Uterus (tissue), 4 donors: Measurements from ENCODE around the gene FBXO48. TPM values are rescaled to one million over a fixed set of nuclear protein-coding genes. Genes with fewer than 3 reads are reported as not detected.

Experiments used
- DNase-seq, 2 donors: peaks; one replicate each; pipeline ENCODE4 v3.0.0-alpha.2; 2019 to 2020
- H3K27ac ChIP-seq, 2 donors: fragments of 200-600 bp; sonication (generic); 1 replicate in 1 of 2; 2 replicates in 1 of 2; pipeline ENCODE4 v1.5.1; 2016 to 2018
- H3K27me3 ChIP-seq, 2 donors: fragments of 200-600 bp; sonication (generic); one replicate each; pipeline ENCODE4 v1.5.1; 2018 to 2019; ENCODE audit warnings: control low read depth in 1 of 2
- H3K36me3 ChIP-seq, 2 donors: fragments of 200-600 bp; sonication (generic); one replicate each; pipeline ENCODE4 v1.5.1; 2019; ENCODE audit warnings: control low read depth in 1 of 2
- H3K4me1 ChIP-seq, 2 donors: fragments of 200-600 bp; sonication (generic); one replicate each; pipeline ENCODE4 v1.5.1; 2018 to 2019; ENCODE audit warnings: control low read depth in 1 of 2
- H3K4me3 ChIP-seq, 2 donors: fragments of 200-600 bp; sonication (generic); 1 replicate in 1 of 2; 2 replicates in 1 of 2; pipeline ENCODE4 v1.5.1; 2018 to 2019; ENCODE audit warnings: mild to moderate bottlenecking in 1 of 2
- H3K9me3 ChIP-seq, 2 donors: fragments of 200-600 bp; sonication (generic); one replicate each; pipeline ENCODE4 v1.5.1; 2019; ENCODE audit warnings: control low read depth in 1 of 2
- CTCF ChIP-seq, 4 experiments: fragments of 200-600 bp in 2 of 4; fragments of 450-650 bp in 2 of 4; sonication (generic) in 2 of 4; IDR thresholded peaks; one replicate each; pipeline ENCODE4 v1.5.1; 2016 to 2019; ENCODE audit warnings: antibody characterized with exemption in 4 of 4, mild to moderate bottlenecking in 2 of 4, moderate library complexity in 1 of 4
- POLR2A ChIP-seq, 2 donors: fragments of 450-650 bp; IDR thresholded peaks; one replicate each; pipeline ENCODE4 v1.6.1; 2016; ENCODE audit warnings: antibody characterized with exemption in 2 of 2, mild to moderate bottlenecking in 1 of 2, moderate library complexity in 1 of 2
- intact Hi-C: fragments of 100-400 bp; cut with DNase I; formaldehyde crosslinking; loops from one replicate; pipeline ENCODE4 v1.15.1; 2023; ENCODE audit warnings: low total_unique reads
- total RNA-seq, 4 donors: library from RNA; depleted of rRNA in 3 of 4; stranded (reverse); fragments of >200 nt in 3 of 4; gene quantifications; one replicate each; pipeline versions ENCODE4 v1.1.0 to v1.2.4, GENCODE V29; 2014 to 2023
- donor health status: DM: yes; HTN: yes; CAD: no.

Gene FBXO48
- total RNA-seq, 4 donors from 2014 or later: 0.55 to 6.8 (median 1.5) TPM; not detected in 1

GRCh38 chr2:68417926-68418325, 49.2 kb downstream of the FBXO48 start:
- no peak for TF ChIP-seq POLR2A (IDR thresholded peaks at IDR 0.05)
- no peak for TF ChIP-seq CTCF (IDR thresholded peaks at IDR 0.05)
- no peaks in the 10 kb centered on the region for H3K9me3 ChIP-seq
- intact Hi-C loops: no loop called here

GRCh38 chr2:68416081-68416675, 50.9 kb downstream of the FBXO48 start:
- no peak overlapping the region for H3K4me3 ChIP-seq
- H3K4me1 ChIP-seq: no peaks in the 10 kb centered on the region
- no peaks in the 10 kb centered on the region for H3K27me3 ChIP-seq
- intact Hi-C loops: no loop called here
- no peak overlapping the region for H3K27ac ChIP-seq
- H3K36me3 ChIP-seq: no peaks in the 10 kb centered on the region
- H3K9me3 ChIP-seq: no peaks in the 10 kb centered on the region
- DNase-seq: no peak
- TF ChIP-seq CTCF (IDR thresholded peaks at IDR 0.05): no peak
- TF ChIP-seq POLR2A (IDR thresholded peaks at IDR 0.05): no peak

More at GRCh38 chr2:68417926-68418325, 49.2 kb downstream of the FBXO48 start:
- no peak for DNase-seq
- Histone ChIP-seq H3K4me3 (no peak overlapping the region), H3K27me3 (no peaks in the 10 kb centered on the region), H3K27ac (no peak overlapping the region), H3K4me1 (no peaks in the 10 kb centered on the region), H3K36me3 (no peaks in the 10 kb centered on the region)

- TF ChIP-seq POLR2A (IDR thresholded peaks at IDR 0.05) (no peak), CTCF (IDR thresholded peaks at IDR 0.05) (no peak)
- no peak for DNase-seq
- Histone ChIP-seq H3K4me1 (no peaks in the 10 kb centered on the region), H3K27me3 (no peaks in the 10 kb centered on the region), H3K27ac (no peak overlapping the region), H3K36me3 (no peaks in the 10 kb centered on the region), H3K4me3 (no peak overlapping the region), H3K9me3 (no peaks in the 10 kb centered on the region)
- intact Hi-C loops: no loop called here
Observed at GRCh38 chr2:68415521-68415920, 51.6 kb downstream of the FBXO48 start.

GRCh38 chr2:68414876-68415275, 52.2 kb downstream of the FBXO48 start:
- H3K4me1 ChIP-seq: no peaks in the 10 kb centered on the region
- H3K27ac ChIP-seq: no peak overlapping the region
- H3K4me3 ChIP-seq: no peak overlapping the region
- DNase-seq: no peak
- no peaks in the 10 kb centered on the region for H3K36me3 ChIP-seq
- intact Hi-C loops: no loop called here
- no peaks in the 10 kb centered on the region for H3K27me3 ChIP-seq
- no peak for TF ChIP-seq POLR2A (IDR thresholded peaks at IDR 0.05)
- no peak for TF ChIP-seq CTCF (IDR thresholded peaks at IDR 0.05)
- no peaks in the 10 kb centered on the region for H3K9me3 ChIP-seq

- Histone ChIP-seq H3K4me1 (no peaks in the 10 kb centered on the region), H3K27ac (no peak overlapping the region), H3K36me3 (no peaks in the 10 kb centered on the region), H3K4me3 (no peak overlapping the region), H3K27me3 (no peaks in the 10 kb centered on the region), H3K9me3 (no peaks in the 10 kb centered on the region)
- no peak for TF ChIP-seq POLR2A (IDR thresholded peaks at IDR 0.05)
- no peak for DNase-seq
- intact Hi-C loops: no loop called here
Observed at GRCh38 chr2:68414452-68414851, 52.6 kb downstream of the FBXO48 start.

GRCh38 chr2:68413466-68413865, 53.6 kb downstream of the FBXO48 start:
- intact Hi-C loops: no loop called here
- H3K36me3 ChIP-seq: no peaks in the 10 kb centered on the region
- no peak overlapping the region for H3K4me3 ChIP-seq
- no peaks in the 10 kb centered on the region for H3K9me3 ChIP-seq
- no peaks in the 10 kb centered on the region for H3K4me1 ChIP-seq
- no peaks in the 10 kb centered on the region for H3K27me3 ChIP-seq
- H3K27ac ChIP-seq: no peak overlapping the region
- no peak for DNase-seq
- TF ChIP-seq POLR2A (IDR thresholded peaks at IDR 0.05) (no peak), CTCF (IDR thresholded peaks at IDR 0.05) (no peak)
